ENCODE measurements around the gene ETS2.
"Not testable (repeated sequence)": the region's sequence is repeated elsewhere in the genome, so short reads cannot be mapped to it uniquely, and the experiment has no call there.

Gene ETS2

DNA sequence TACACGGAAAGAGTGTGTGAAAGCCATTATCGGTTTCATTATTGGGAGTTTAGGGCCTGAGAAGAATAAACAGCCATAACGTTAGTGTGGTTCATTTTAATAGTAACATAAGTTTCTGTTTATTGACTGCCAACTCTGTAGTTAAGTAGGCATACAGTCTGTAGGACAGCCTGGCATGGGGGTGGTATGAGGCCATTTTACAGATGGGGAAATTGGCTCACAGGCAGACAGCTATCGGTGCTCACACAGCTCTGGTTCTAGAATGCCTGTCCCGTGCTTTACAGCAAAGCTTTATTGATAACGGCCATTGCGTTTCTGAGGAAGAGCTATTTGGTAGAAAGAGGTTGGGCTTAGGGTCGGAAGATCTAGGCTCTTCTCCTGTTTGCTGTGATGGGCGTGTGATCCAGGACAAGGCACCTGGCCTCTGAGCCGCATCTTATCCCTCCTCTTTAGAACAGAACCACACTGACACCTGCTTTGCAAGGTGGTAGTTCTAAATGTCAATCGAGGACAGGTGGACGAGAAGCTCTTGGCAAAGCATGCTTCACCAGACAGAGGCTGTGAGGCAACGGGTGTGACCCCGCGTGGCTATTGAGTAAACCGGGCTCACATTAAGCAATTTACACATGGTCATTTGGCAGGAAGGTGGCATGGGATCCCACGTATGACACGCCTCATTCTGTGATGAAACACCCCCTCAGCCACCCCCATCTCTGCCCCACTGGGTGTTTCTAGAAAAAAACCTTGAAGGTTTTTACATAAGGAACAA, 14.9 kb downstream of the ETS2 start:
- no peaks in the 10 kb centered on the region for H3K4me1 ChIP-seq (ENCODE audit: control insufficient read depth, insufficient read depth, low read length)
- no peaks in the 10 kb centered on the region for H3K27me3 ChIP-seq (ENCODE audit: control insufficient read depth, insufficient read depth, low read length)
- no peak overlapping the region for H3K4me3 ChIP-seq (ENCODE audit: low read depth, low read length)
- H3K36me3 ChIP-seq (ENCODE audit: control insufficient read depth, insufficient read depth, low read length) = peaks cover 93% of the 10 kb centered on the region
- no peak overlapping the region for H3K27ac ChIP-seq (ENCODE audit: low read depth, low read length)
- 0 out of 2 replicates have a peak, but pooled peaks cover 3% of the 10 kb centered on the region for H3K9me3 ChIP-seq (ENCODE audit: control insufficient read depth, insufficient read depth, low read depth, low read length)
- H3K9ac ChIP-seq (ENCODE audit: low read length) = no peak overlapping the region

DNA sequence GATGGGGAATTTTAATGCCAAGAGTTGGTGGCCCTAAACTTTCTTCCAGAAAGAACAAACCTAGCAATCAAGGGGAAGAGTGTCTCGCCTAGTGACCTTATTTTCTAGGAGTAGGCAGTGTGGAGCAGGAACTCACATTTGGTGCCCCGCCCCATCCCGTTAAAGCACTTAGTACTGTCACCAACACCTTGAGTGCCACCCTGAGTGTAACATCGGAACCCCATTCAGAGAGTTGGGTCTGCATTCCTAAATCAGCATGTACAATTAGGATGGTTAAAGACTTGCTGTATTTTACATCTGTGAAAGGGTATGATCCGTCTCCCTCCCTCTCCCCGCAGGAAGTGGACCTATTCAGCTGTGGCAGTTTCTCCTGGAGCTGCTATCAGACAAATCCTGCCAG, 15.5 kb downstream of the ETS2 start:
- H3K36me3 ChIP-seq (ENCODE audit: control insufficient read depth, insufficient read depth, low read length) = peaks cover 89% of the 10 kb centered on the region
- H3K4me1 ChIP-seq (ENCODE audit: control insufficient read depth, insufficient read depth, low read length) = no peaks in the 10 kb centered on the region
- H3K9me3 ChIP-seq (ENCODE audit: control insufficient read depth, insufficient read depth, low read depth, low read length) = 0 out of 2 replicates have a peak, but pooled peaks cover 3% of the 10 kb centered on the region
- no peak overlapping the region for H3K4me3 ChIP-seq (ENCODE audit: low read depth, low read length)
- no peaks in the 10 kb centered on the region for H3K27me3 ChIP-seq (ENCODE audit: control insufficient read depth, insufficient read depth, low read length)
- no peak overlapping the region for H3K27ac ChIP-seq (ENCODE audit: low read depth, low read length)
- no peak overlapping the region for H3K9ac ChIP-seq (ENCODE audit: low read length)

GRCh38 chr21:38821959-38822682, 16.4 kb downstream of the ETS2 start:
- peaks cover 9% of the 10 kb centered on the region; the same call in 1 of the 2 replicates for H3K9me3 ChIP-seq (ENCODE audit: control insufficient read depth, insufficient read depth, low read depth, low read length)
- H3K27me3 ChIP-seq (ENCODE audit: control insufficient read depth, insufficient read depth, low read length) = no peaks in the 10 kb centered on the region
- H3K36me3 ChIP-seq (ENCODE audit: control insufficient read depth, insufficient read depth, low read length) = peaks cover 81% of the 10 kb centered on the region
- H3K4me1 ChIP-seq (ENCODE audit: control insufficient read depth, insufficient read depth, low read length) = no peaks in the 10 kb centered on the region
- no peak overlapping the region for H3K4me3 ChIP-seq (ENCODE audit: low read depth, low read length)
- H3K9ac ChIP-seq (ENCODE audit: low read length) = no peak overlapping the region
- H3K27ac ChIP-seq (ENCODE audit: low read depth, low read length) = no peak overlapping the region

- Histone ChIP-seq H3K4me3 (ENCODE audit: low read depth, low read length) (no peak overlapping the region), H3K9me3 (ENCODE audit: control insufficient read depth, insufficient read depth, low read depth, low read length) (peaks cover 11% of the 10 kb centered on the region; the same call in 1 of the 2 replicates), H3K27me3 (ENCODE audit: control insufficient read depth, insufficient read depth, low read length) (no peaks in the 10 kb centered on the region), H3K9ac (ENCODE audit: low read length) (no peak overlapping the region), H3K36me3 (ENCODE audit: control insufficient read depth, insufficient read depth, low read length) (peaks cover 74% of the 10 kb centered on the region), H3K4me1 (ENCODE audit: control insufficient read depth, insufficient read depth, low read length) (no peaks in the 10 kb centered on the region), H3K27ac (ENCODE audit: low read depth, low read length) (no peak overlapping the region)
Observed at GRCh38 chr21:38822778-38823238, 17.1 kb downstream of the ETS2 start.

GRCh38 chr21:38823737-38824123, 18.0 kb downstream of the ETS2 start:
- Histone ChIP-seq H3K36me3 (ENCODE audit: control insufficient read depth, insufficient read depth, low read length) (peaks cover 65% of the 10 kb centered on the region), H3K9me3 (ENCODE audit: control insufficient read depth, insufficient read depth, low read depth, low read length) (peaks cover 13% of the 10 kb centered on the region; the same call in 1 of the 2 replicates), H3K4me3 (ENCODE audit: low read depth, low read length) (no peak overlapping the region), H3K27me3 (ENCODE audit: control insufficient read depth, insufficient read depth, low read length) (no peaks in the 10 kb centered on the region), H3K4me1 (ENCODE audit: control insufficient read depth, insufficient read depth, low read length) (no peaks in the 10 kb centered on the region), H3K27ac (ENCODE audit: low read depth, low read length) (no peak overlapping the region), H3K9ac (ENCODE audit: low read length) (no peak overlapping the region)

GRCh38 chr21:38824124-38824822, 18.5 kb downstream of the ETS2 start:
- no peaks in the 10 kb centered on the region for H3K4me1 ChIP-seq (ENCODE audit: control insufficient read depth, insufficient read depth, low read length)
- no peak overlapping the region for H3K27ac ChIP-seq (ENCODE audit: low read depth, low read length)
- no peaks in the 10 kb centered on the region for H3K27me3 ChIP-seq (ENCODE audit: control insufficient read depth, insufficient read depth, low read length)
- H3K4me3 ChIP-seq (ENCODE audit: low read depth, low read length) = no peak overlapping the region
- no peak overlapping the region for H3K9ac ChIP-seq (ENCODE audit: low read length)
- H3K9me3 ChIP-seq (ENCODE audit: control insufficient read depth, insufficient read depth, low read depth, low read length) = peaks cover 13% of the 10 kb centered on the region; the same call in 1 of the 2 replicates
- H3K36me3 ChIP-seq (ENCODE audit: control insufficient read depth, insufficient read depth, low read length) = peaks cover 59% of the 10 kb centered on the region

- H3K9ac ChIP-seq (ENCODE audit: low read length) = no peak overlapping the region
- H3K4me1 ChIP-seq (ENCODE audit: control insufficient read depth, insufficient read depth, low read length) = no peaks in the 10 kb centered on the region
- H3K9me3 ChIP-seq (ENCODE audit: control insufficient read depth, insufficient read depth, low read depth, low read length) = peaks cover 13% of the 10 kb centered on the region; the same call in 1 of the 2 replicates
- no peak overlapping the region for H3K4me3 ChIP-seq (ENCODE audit: low read depth, low read length)
- no peak overlapping the region for H3K27ac ChIP-seq (ENCODE audit: low read depth, low read length)
- H3K36me3 ChIP-seq (ENCODE audit: control insufficient read depth, insufficient read depth, low read length) = peaks cover 49% of the 10 kb centered on the region
- H3K27me3 ChIP-seq (ENCODE audit: control insufficient read depth, insufficient read depth, low read length) = no peaks in the 10 kb centered on the region
Observed at GRCh38 chr21:38825269-38825668, 19.5 kb downstream of the ETS2 start.

DNA sequence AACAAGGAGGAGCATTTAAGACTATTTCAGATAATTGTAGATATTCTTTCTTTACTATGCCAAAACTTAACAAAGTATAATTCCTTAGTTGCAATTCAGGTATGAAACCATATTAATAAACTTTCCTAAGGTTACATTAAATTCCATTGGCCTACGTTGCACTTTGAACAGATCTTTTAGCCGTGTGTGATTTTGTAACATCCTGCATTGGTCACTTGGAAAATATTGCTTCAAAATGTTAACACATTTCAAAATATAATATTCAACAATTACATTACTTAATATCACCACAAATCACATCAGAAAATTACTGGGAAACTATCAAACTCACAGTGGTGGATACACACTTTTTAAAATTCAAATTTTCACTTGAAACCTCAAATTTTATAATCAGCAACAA, 20.2 kb downstream of the ETS2 start:
- Histone ChIP-seq H3K9me3 (ENCODE audit: control insufficient read depth, insufficient read depth, low read depth, low read length) (peaks cover 13% of the 10 kb centered on the region; the same call in 1 of the 2 replicates), H3K27ac (ENCODE audit: low read depth, low read length) (no peak overlapping the region), H3K9ac (ENCODE audit: low read length) (no peak overlapping the region), H3K36me3 (ENCODE audit: control insufficient read depth, insufficient read depth, low read length) (peaks cover 43% of the 10 kb centered on the region), H3K4me1 (ENCODE audit: control insufficient read depth, insufficient read depth, low read length) (no peaks in the 10 kb centered on the region), H3K27me3 (ENCODE audit: control insufficient read depth, insufficient read depth, low read length) (no peaks in the 10 kb centered on the region), H3K4me3 (ENCODE audit: low read depth, low read length) (no peak overlapping the region)

GRCh38 chr21:38828111-38828510, 22.4 kb downstream of the ETS2 start:
- H3K9me3 ChIP-seq (ENCODE audit: control insufficient read depth, insufficient read depth, low read depth, low read length) = peaks cover 13% of the 10 kb centered on the region; the same call in 1 of the 2 replicates
- H3K4me3 ChIP-seq (ENCODE audit: low read depth, low read length); H3K9ac ChIP-seq (ENCODE audit: low read length); H3K4me1 ChIP-seq (ENCODE audit: control insufficient read depth, insufficient read depth, low read length); H3K27me3 ChIP-seq (ENCODE audit: control insufficient read depth, insufficient read depth, low read length); H3K27ac ChIP-seq (ENCODE audit: low read depth, low read length): not testable (repeated sequence)
- peaks cover 21% of the 10 kb centered on the region for H3K36me3 ChIP-seq (ENCODE audit: control insufficient read depth, insufficient read depth, low read length)

DNA sequence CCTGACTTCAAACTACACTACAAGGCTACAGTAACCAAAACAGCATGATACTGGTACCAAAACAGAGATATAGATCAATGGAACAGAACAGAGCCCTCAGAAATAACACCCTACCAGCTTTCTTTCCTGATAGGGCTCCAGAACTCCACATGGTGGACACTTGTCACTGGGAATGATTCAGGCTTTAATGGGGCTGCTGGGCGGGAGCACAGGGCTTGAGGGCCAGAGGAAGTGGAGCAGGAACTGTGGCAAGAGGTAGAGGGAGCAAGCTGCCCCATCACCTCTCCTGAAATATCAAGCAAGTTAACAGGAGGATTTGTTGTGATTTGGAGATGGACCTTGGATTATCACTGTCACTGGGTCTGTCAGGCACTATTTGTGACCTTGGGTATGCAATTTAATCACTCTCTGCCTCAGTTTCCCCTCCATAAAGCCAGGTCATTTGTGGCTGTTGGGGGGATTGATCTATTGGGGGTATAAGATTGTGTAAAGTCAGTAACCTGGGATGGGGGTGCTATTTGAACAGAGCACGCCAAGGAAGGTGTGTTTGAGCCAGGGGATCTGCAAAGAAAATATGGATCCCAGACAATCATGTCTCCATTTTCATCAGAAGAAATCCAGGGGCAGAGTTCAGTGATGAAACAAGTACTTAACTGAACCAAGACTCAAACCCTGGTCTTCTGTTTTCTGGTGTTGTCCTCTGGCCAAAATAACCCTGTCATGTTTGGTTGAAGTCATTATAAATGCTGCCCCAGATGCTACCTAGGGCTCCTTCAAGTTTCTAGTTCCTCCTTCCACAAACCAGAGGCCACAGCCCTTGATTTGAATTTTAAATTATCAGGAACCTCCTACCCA, 25.2 kb downstream of the ETS2 start:
- no peaks in the 10 kb centered on the region for H3K4me1 ChIP-seq (ENCODE audit: control insufficient read depth, insufficient read depth, low read length)
- no peak overlapping the region for H3K4me3 ChIP-seq (ENCODE audit: low read depth, low read length)
- peaks cover 10% of the 10 kb centered on the region; the same call in 1 of the 2 replicates for H3K9me3 ChIP-seq (ENCODE audit: control insufficient read depth, insufficient read depth, low read depth, low read length)
- H3K36me3 ChIP-seq (ENCODE audit: control insufficient read depth, insufficient read depth, low read length) = no peaks in the 10 kb centered on the region
- H3K9ac ChIP-seq (ENCODE audit: low read length) = no peak overlapping the region
- no peaks in the 10 kb centered on the region for H3K27me3 ChIP-seq (ENCODE audit: control insufficient read depth, insufficient read depth, low read length)
- H3K27ac ChIP-seq (ENCODE audit: low read depth, low read length) = no peak overlapping the region

Measured in HUES6 (cell line).